Mesendoderm (in vitro differentiated cells): ENCODE measurements around the gene B9D1.

Experiments used
- DNase-seq: peaks from one replicate; pipeline ENCODE4 v3.0.0; 2013
- H2AK5ac ChIP-seq: 2 replicates; pipeline ENCODE4 v1.6.1; 2013; ENCODE audit warnings: low read length, inconsistent platforms
- H2BK120ac ChIP-seq: 2 replicates; pipeline ENCODE4 v1.6.1; 2013; ENCODE audit warnings: low read depth, mild to moderate bottlenecking, low read length, moderate library complexity, mixed read lengths
- H2BK15ac ChIP-seq: replicated peaks from 2 replicates; pipeline ENCODE4 v1.6.1; 2013; ENCODE audit warnings: low read depth, mild to moderate bottlenecking, moderate library complexity
- H2BK5ac ChIP-seq: 2 replicates; pipeline ENCODE4 v1.6.1; 2013; ENCODE audit warnings: low read length, inconsistent platforms
- H3K18ac ChIP-seq: 2 replicates; pipeline ENCODE4 v1.6.1; 2013; ENCODE audit warnings: mild to moderate bottlenecking, low read length, mixed read lengths
- H3K23ac ChIP-seq: one replicate; pipeline ENCODE4 v1.6.1; 2013; ENCODE audit warnings: low read length
- H3K27ac ChIP-seq: 2 replicates; pipeline ENCODE4 v1.5.1; 2013; ENCODE audit warnings: low read depth, mild to moderate bottlenecking, inconsistent platforms, low read length, moderate library complexity
- H3K27me3 ChIP-seq: 2 replicates; pipeline ENCODE4 v1.6.1; 2013; ENCODE audit warnings: low read length, control low read depth, mild to moderate bottlenecking, inconsistent platforms; ENCODE audit not compliant: insufficient read depth, poor library complexity
- H3K36me3 ChIP-seq: 2 replicates; pipeline ENCODE4 v1.6.1; 2013; ENCODE audit warnings: low read length, inconsistent platforms; ENCODE audit not compliant: control insufficient read depth, insufficient read depth
- H3K4ac ChIP-seq: one replicate; pipeline ENCODE4 v1.6.1; 2013; ENCODE audit warnings: low read depth, mild to moderate bottlenecking, low read length, moderate library complexity
- H3K4me1 ChIP-seq: 2 replicates; pipeline ENCODE4 v1.6.1; 2013; ENCODE audit warnings: low read depth, low read length, inconsistent platforms; ENCODE audit not compliant: control insufficient read depth
- H3K4me2 ChIP-seq: 2 replicates; pipeline ENCODE4 v1.6.1; 2013; ENCODE audit warnings: low read length
- H3K4me3 ChIP-seq: 2 replicates; pipeline ENCODE4 v1.5.1; 2013; ENCODE audit warnings: mild to moderate bottlenecking, low read length
- H3K56ac ChIP-seq: one replicate; pipeline ENCODE4 v1.6.1; 2013; ENCODE audit warnings: low read length
- H3K79me1 ChIP-seq: 2 replicates; pipeline ENCODE4 v1.6.1; 2013; ENCODE audit warnings: low read length, inconsistent platforms
- H3K79me2 ChIP-seq: 2 replicates; pipeline ENCODE4 v1.6.1; 2013; ENCODE audit warnings: mild to moderate bottlenecking, low read length; ENCODE audit not compliant: control insufficient read depth, insufficient read depth
- H3K9ac ChIP-seq: 2 replicates; pipeline ENCODE4 v1.6.1; 2013; ENCODE audit warnings: low read length, inconsistent platforms
- H4K5ac ChIP-seq: one replicate; pipeline ENCODE4 v1.6.1; 2013; ENCODE audit warnings: low read length
- H4K8ac ChIP-seq: one replicate; pipeline ENCODE4 v1.6.1; 2013; ENCODE audit warnings: low read depth, mild to moderate bottlenecking, control low read depth, low read length, moderate library complexity
- WGBS: extraction: QIAGEN DNeasy Blood & Tissue Kit; methylation state at CpG from one replicate; pipeline ENCODE4 v1.1.7; 2013; ENCODE audit warnings: low lambda C conversion rate, missing lambda C conversion rate; ENCODE audit not compliant: insufficient coverage; ENCODE audit errors: extremely low coverage; 5-methylcytosine and 5-hydroxymethylcytosine counted together

The B9D1 gene

GRCh38 chr17:19372866-19373504 is 10.5 kb upstream of the B9D1 start:
- no peak overlapping the region for H3K4ac ChIP-seq
- no peak overlapping the region for H2BK15ac ChIP-seq
- H3K79me2 ChIP-seq: no peaks in the 10 kb centered on the region
- H3K79me1 ChIP-seq: peaks cover 4% of the 10 kb centered on the region
- no peak overlapping the region for H3K27ac ChIP-seq
- no peak overlapping the region for H2BK5ac ChIP-seq
- no peaks in the 10 kb centered on the region for H3K27me3 ChIP-seq
- H3K4me3 ChIP-seq: no peak overlapping the region
- H4K5ac ChIP-seq: no peak overlapping the region
- no peaks in the 10 kb centered on the region for H3K36me3 ChIP-seq
- H2BK120ac ChIP-seq: no peak overlapping the region
- H3K9ac ChIP-seq: no peak overlapping the region
- no CpG with 5 or more reads among the region's 8 CpGs for WGBS
- no peak overlapping the region for H3K18ac ChIP-seq
- no peak overlapping the region for H2AK5ac ChIP-seq
- H3K23ac ChIP-seq: no peak overlapping the region
- H3K4me2 ChIP-seq: no peak overlapping the region
- no peak overlapping the region for H4K8ac ChIP-seq
- no peaks in the 10 kb centered on the region for H3K4me1 ChIP-seq
- H3K56ac ChIP-seq: no peak overlapping the region
- DNase-seq: no peak

DNA sequence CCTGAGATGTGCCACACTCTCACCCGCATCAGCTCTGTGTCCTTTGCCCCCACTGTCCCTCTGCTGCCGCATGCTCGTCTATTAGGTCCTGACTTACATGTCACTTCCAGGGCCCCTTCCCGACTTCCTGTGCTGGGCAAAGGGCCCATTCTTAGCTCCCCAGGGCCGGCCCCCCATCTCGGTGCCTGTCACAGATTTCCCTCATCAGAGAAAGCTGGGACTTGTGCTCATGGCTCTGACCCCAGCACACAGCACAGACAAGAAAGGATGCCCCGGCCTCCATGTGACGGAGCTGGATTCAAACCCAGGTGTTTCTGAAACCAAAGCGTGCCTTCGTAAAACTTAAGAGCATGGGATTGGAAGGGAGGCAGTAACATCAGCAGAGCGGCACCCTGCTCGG is 9.9 kb upstream of the B9D1 start:
- no peak overlapping the region for H3K4me2 ChIP-seq
- no peak overlapping the region for H3K4me3 ChIP-seq
- no peak overlapping the region for H2BK15ac ChIP-seq
- H3K4me1 ChIP-seq: no peaks in the 10 kb centered on the region
- no peak overlapping the region for H2BK120ac ChIP-seq
- no peak overlapping the region for H2BK5ac ChIP-seq
- H4K5ac ChIP-seq: no peak overlapping the region
- no peaks in the 10 kb centered on the region for H3K36me3 ChIP-seq
- no peaks in the 10 kb centered on the region for H3K27me3 ChIP-seq
- H3K9ac ChIP-seq: no peak overlapping the region
- no peak overlapping the region for H3K56ac ChIP-seq
- H3K27ac ChIP-seq: no peak overlapping the region
- H3K23ac ChIP-seq: no peak overlapping the region
- H3K4ac ChIP-seq: no peak overlapping the region
- H4K8ac ChIP-seq: no peak overlapping the region
- DNase-seq: no peak
- no peak overlapping the region for H3K18ac ChIP-seq
- no peaks in the 10 kb centered on the region for H3K79me2 ChIP-seq
- no peak overlapping the region for H2AK5ac ChIP-seq
- no CpG with 5 or more reads among the region's 12 CpGs for WGBS
- peaks cover 4% of the 10 kb centered on the region for H3K79me1 ChIP-seq

GRCh38 chr17:19372011-19372370 is 9.5 kb upstream of the B9D1 start:
- H3K4me1 ChIP-seq: no peaks in the 10 kb centered on the region
- no peak overlapping the region for H3K18ac ChIP-seq
- no peak overlapping the region for H3K56ac ChIP-seq
- H2BK120ac ChIP-seq: no peak overlapping the region
- no peak overlapping the region for H2BK15ac ChIP-seq
- DNase-seq: no peak
- no peak overlapping the region for H3K23ac ChIP-seq
- H3K27me3 ChIP-seq: no peaks in the 10 kb centered on the region
- no peak overlapping the region for H2AK5ac ChIP-seq
- H2BK5ac ChIP-seq: no peak overlapping the region
- H3K36me3 ChIP-seq: no peaks in the 10 kb centered on the region
- no peak overlapping the region for H3K4me3 ChIP-seq
- H3K4ac ChIP-seq: no peak overlapping the region
- peaks cover 4% of the 10 kb centered on the region for H3K79me1 ChIP-seq
- no peak overlapping the region for H4K8ac ChIP-seq
- no peak overlapping the region for H3K9ac ChIP-seq
- H4K5ac ChIP-seq: no peak overlapping the region
- no CpG with 5 or more reads among the region's 9 CpGs for WGBS
- no peaks in the 10 kb centered on the region for H3K79me2 ChIP-seq
- no peak overlapping the region for H3K4me2 ChIP-seq
- no peak overlapping the region for H3K27ac ChIP-seq

- no CpG with 5 or more reads among the region's 7 CpGs for whole genome bisulfite sequencing
- Histone ChIP-seq H3K27me3 (no peaks in the 10 kb centered on the region), H3K4me1 (no peaks in the 10 kb centered on the region), H3K36me3 (no peaks in the 10 kb centered on the region), H2BK5ac (no peak overlapping the region), H4K8ac (no peak overlapping the region), H3K79me1 (peaks cover 4% of the 10 kb centered on the region), H3K4me2 (no peak overlapping the region), H3K56ac (peak overlapping the region; percentile 42), H2AK5ac (no peak overlapping the region), H3K23ac (no peak overlapping the region), H3K18ac (no peak overlapping the region), H3K4me3 (no peak overlapping the region), H3K79me2 (no peaks in the 10 kb centered on the region), H3K4ac (no peak overlapping the region), H2BK15ac (no peak overlapping the region), H4K5ac (no peak overlapping the region), H2BK120ac (no peak overlapping the region), H3K9ac (no peak overlapping the region), H3K27ac (no peak overlapping the region)
- DNase-seq: no peak
Measured at GRCh38 chr17:19371259-19372010, 8.9 kb upstream of the B9D1 start.

DNA sequence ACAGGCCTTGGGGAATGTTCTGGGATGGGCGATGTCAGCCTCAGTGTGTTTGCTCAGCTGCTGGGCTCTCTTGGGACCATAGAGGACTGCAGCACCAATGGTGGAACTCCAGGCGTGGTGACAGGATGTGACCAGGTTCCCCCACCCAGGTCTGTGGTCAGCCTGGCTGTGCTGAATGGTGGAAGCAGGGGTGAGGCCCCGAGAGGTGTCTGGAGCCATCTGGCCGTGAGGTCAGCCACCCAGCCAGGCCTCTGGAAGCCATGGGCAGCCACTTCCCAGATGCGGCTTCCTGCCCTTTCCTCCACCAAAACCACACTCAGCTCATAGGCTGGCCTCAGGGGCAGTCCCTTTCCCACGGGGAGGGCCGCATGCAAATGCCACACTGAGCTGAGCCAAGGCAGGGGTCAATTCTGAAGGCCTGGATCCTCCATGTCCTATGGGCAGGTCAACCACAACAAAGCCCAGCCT is 8.0 kb upstream of the B9D1 start:
- Histone ChIP-seq H3K4ac (no peak overlapping the region), H3K79me1 (no peaks in the 10 kb centered on the region), H3K18ac (no peak overlapping the region), H2BK5ac (no peak overlapping the region), H2BK120ac (no peak overlapping the region), H3K23ac (no peak overlapping the region), H3K56ac (peak overlapping the region; percentile 25), H2AK5ac (no peak overlapping the region), H3K9ac (no peak overlapping the region), H3K4me3 (no peak overlapping the region), H3K4me2 (no peak overlapping the region), H4K5ac (no peak overlapping the region), H3K36me3 (no peaks in the 10 kb centered on the region), H4K8ac (no peak overlapping the region), H3K27ac (no peak overlapping the region), H2BK15ac (no peak overlapping the region), H3K27me3 (no peaks in the 10 kb centered on the region), H3K4me1 (no peaks in the 10 kb centered on the region), H3K79me2 (no peaks in the 10 kb centered on the region)
- no peak for DNase-seq
- WGBS: no CpG with 5 or more reads among the region's 7 CpGs
